IMR-90 (cell line): ENCODE data around the gene SLC6A13. TPM values are rescaled to one million over a fixed set of nuclear protein-coding genes. Genes with fewer than 3 reads are reported as not detected.

Experiments used
- ATAC-seq: fragments of 200-7000 bp; cut with Tn5 transposase; 2 replicates; pipeline ENCODE4 v1.9.1; 2020; ENCODE audit warnings: low read depth, mild to moderate bottlenecking, moderate library complexity
- BruUV-seq: library from RNA; stranded (reverse); fragments of 400-500 nt; replicated peaks from 2 replicates; lab custom pipeline; 2021; lab: Mats Ljungman, UMichigan
- CTCF ChIA-PET: fragments of 300-600 bp; formaldehyde crosslinking; extraction: SDS; loops from one replicate; lab custom pipeline; 2021; ENCODE audit warnings: antibody characterized with exemption; lab: Yijun Ruan, JAX
- POLR2A ChIA-PET: fragments of 300-600 bp; sonication (Branson Sonifier 250); formaldehyde crosslinking; loops from one replicate; lab custom pipeline; 2022; ENCODE audit warnings: antibody characterized with exemption; ENCODE audit not compliant: unreplicated experiment; lab: Charles Lee
- DNase-seq: peaks from one replicate; pipeline ENCODE4 v3.0.0; 2013
- H2AFZ ChIP-seq: replicated peaks from 2 replicates; pipeline ENCODE3; 2013; ENCODE audit warnings: low read length, mild to moderate bottlenecking; ENCODE audit not compliant: poor library complexity
- H2AK5ac ChIP-seq: 2 replicates; pipeline ENCODE4 v1.6.1; 2013; ENCODE audit warnings: low read depth, low read length, inconsistent platforms
- H2AK9ac ChIP-seq: replicated peaks from 2 replicates; pipeline ENCODE3; 2013; ENCODE audit warnings: mild to moderate bottlenecking, low read depth, low read length, moderate library complexity; ENCODE audit not compliant: poor library complexity
- H2BK120ac ChIP-seq: 2 replicates; pipeline ENCODE4 v1.6.1; 2013; ENCODE audit warnings: low read depth, low read length, inconsistent platforms
- H2BK15ac ChIP-seq: 3 replicates; pipeline ENCODE4 v1.6.1; 2013; ENCODE audit warnings: low read depth, low read length, inconsistent platforms
- H2BK20ac ChIP-seq: 2 replicates; pipeline ENCODE4 v1.6.1; 2013; ENCODE audit warnings: low read depth, mild to moderate bottlenecking, inconsistent platforms, low read length, moderate library complexity
- H2BK5ac ChIP-seq: 2 replicates; pipeline ENCODE4 v1.6.1; 2013; ENCODE audit warnings: mild to moderate bottlenecking, low read depth, low read length, inconsistent platforms; ENCODE audit not compliant: poor library complexity, severe bottlenecking
- H3K14ac ChIP-seq: replicated peaks from 2 replicates; pipeline ENCODE4 v1.6.1; 2013; ENCODE audit warnings: low read depth, low read length, inconsistent platforms
- H3K18ac ChIP-seq: 2 replicates; pipeline ENCODE4 v1.6.1; 2013; ENCODE audit warnings: low read depth, low read length, control low read depth
- H3K23ac ChIP-seq: 2 replicates; pipeline ENCODE4 v1.6.1; 2013; ENCODE audit warnings: low read depth, low read length, inconsistent platforms
- H3K27ac ChIP-seq: 2 replicates; pipeline ENCODE4 v1.5.1; 2013; ENCODE audit warnings: mild to moderate bottlenecking, control low read depth, low read length; ENCODE audit not compliant: insufficient read depth
- H3K27me3 ChIP-seq: 2 replicates; pipeline ENCODE4 v1.6.1; 2013; ENCODE audit warnings: low read length; ENCODE audit not compliant: control insufficient read depth, insufficient read depth
- H3K36me3 ChIP-seq: 2 replicates; pipeline ENCODE4 v1.6.1; 2013; ENCODE audit warnings: low read length, mixed read lengths; ENCODE audit not compliant: control insufficient read depth, insufficient read depth
- H3K4ac ChIP-seq: 2 replicates; pipeline ENCODE4 v1.6.1; 2013; ENCODE audit warnings: low read depth, low read length, inconsistent platforms
- H3K4me1 ChIP-seq: 2 replicates; pipeline ENCODE4 v1.6.1; 2013; ENCODE audit warnings: low read length, mixed read lengths; ENCODE audit not compliant: control insufficient read depth, insufficient read depth
- H3K4me2 ChIP-seq: 2 replicates; pipeline ENCODE4 v1.6.1; 2013; ENCODE audit warnings: low read depth, mild to moderate bottlenecking, control low read depth, low read length, moderate library complexity
- H3K4me3 ChIP-seq: 2 replicates; pipeline ENCODE4 v1.5.1; 2013; ENCODE audit warnings: low read depth, mild to moderate bottlenecking, control low read depth, low read length, moderate library complexity; ENCODE audit not compliant: insufficient read depth
- H3K56ac ChIP-seq: 2 replicates; pipeline ENCODE4 v1.6.1; 2013; ENCODE audit warnings: low read length, inconsistent platforms; ENCODE audit not compliant: insufficient read depth; ENCODE audit errors: extremely low read depth
- H3K79me1 ChIP-seq, 2 experiments: 2 replicates each; pipeline ENCODE4 v1.6.1; 2013; ENCODE audit warnings: low read length in 2 of 2, inconsistent platforms in 1 of 2, low read depth in 1 of 2
- H3K9ac ChIP-seq: 2 replicates; pipeline ENCODE4 v1.6.1; 2013; ENCODE audit warnings: low read depth, low read length, control low read depth
- H3K9me1 ChIP-seq: 2 replicates; pipeline ENCODE4 v1.6.1; 2013; ENCODE audit warnings: low read length, inconsistent platforms; ENCODE audit not compliant: insufficient read depth
- H3K9me3 ChIP-seq: 2 replicates; pipeline ENCODE4 v1.6.1; 2013; ENCODE audit warnings: low read length; ENCODE audit not compliant: control insufficient read depth, insufficient read depth
- H4K20me1 ChIP-seq: 2 replicates; pipeline ENCODE4 v1.6.1; 2013; ENCODE audit warnings: low read length, inconsistent platforms; ENCODE audit not compliant: insufficient read depth
- H4K5ac ChIP-seq: 2 replicates; pipeline ENCODE4 v1.6.1; 2013; ENCODE audit warnings: mild to moderate bottlenecking, low read depth, low read length, control low read depth
- H4K8ac ChIP-seq, 2 experiments: 2 replicates each; pipeline ENCODE4 v1.6.1; 2013; ENCODE audit warnings: low read depth in 2 of 2, low read length in 2 of 2, control low read depth in 1 of 2, inconsistent platforms in 1 of 2
- H4K91ac ChIP-seq: 2 replicates; pipeline ENCODE4 v1.6.1; 2013; ENCODE audit warnings: low read depth, low read length, inconsistent platforms; ENCODE audit not compliant: insufficient read depth
- CEBPB ChIP-seq: IDR thresholded peaks from 2 replicates; pipeline ENCODE4 v1.6.1; 2012; ENCODE audit warnings: low read depth, low read length, improper control_type of control experiment
- CHD1 ChIP-seq: IDR thresholded peaks from 2 replicates; pipeline ENCODE4 v1.6.1; 2012; ENCODE audit warnings: low read depth, low read length, improper control_type of control experiment
- RAD21 ChIP-seq: IDR thresholded peaks from 2 replicates; pipeline ENCODE4 v1.6.1; 2012; ENCODE audit warnings: low read length, improper control_type of control experiment
- RFX5 ChIP-seq: IDR thresholded peaks from 2 replicates; pipeline ENCODE4 v1.8.0; 2012; ENCODE audit warnings: low read depth, mild to moderate bottlenecking, low read length, moderate library complexity
- WGBS, 2 experiments: methylation state at CpG; one replicate each; pipeline versions ENCODE4 v1.1.5 to v1.1.7; 2013; ENCODE audit warnings: missing lambda C conversion rate in 2 of 2; ENCODE audit not compliant: insufficient read length in 1 of 2; ENCODE audit errors: extremely low coverage in 2 of 2; 5-methylcytosine and 5-hydroxymethylcytosine counted together
- dilution Hi-C: fragments of 300-500 bp; cut with HindIII; formaldehyde crosslinking; loops from one replicate; pipeline ENCODE4 v1.14.3; 2018; ENCODE audit warnings: low sequenced_read_pairs; ENCODE audit not compliant: unreplicated experiment
- in situ Hi-C: fragments of 300-500 bp; cut with MboI; formaldehyde crosslinking; loops from 3 replicates; pipeline ENCODE4 v1.14.3; 2019; ENCODE audit warnings: low sequenced_read_pairs, inconsistent platforms, mixed read lengths
- intact Hi-C: fragments of 100-400 bp; cut with micrococcal nuclease; formaldehyde crosslinking; loops from 2 replicates; pipeline ENCODE4 v1.10.0; 2022
- polyA plus RNA-seq, 3 experiments: library from polyadenylated mRNA; depleted of rRNA; stranded (reverse); fragments of >200 nt; gene quantifications; 2 replicates each; pipeline ENCODE4 v1.2.3, GENCODE V29; 2012; ENCODE audit warnings: low replicate concordance in 1 of 3
- total RNA-seq: library from RNA; depleted of rRNA; stranded (reverse); fragments of >200 nt; gene quantifications from 2 replicates; pipeline ENCODE4 v1.2.3, GENCODE V29; 2012

Gene SLC6A13
- total and polyA plus RNA-seq, 2 of the 4 experiments (the other 2 are of a cell fraction): under 0.01 to 0.10 TPM

DNA sequence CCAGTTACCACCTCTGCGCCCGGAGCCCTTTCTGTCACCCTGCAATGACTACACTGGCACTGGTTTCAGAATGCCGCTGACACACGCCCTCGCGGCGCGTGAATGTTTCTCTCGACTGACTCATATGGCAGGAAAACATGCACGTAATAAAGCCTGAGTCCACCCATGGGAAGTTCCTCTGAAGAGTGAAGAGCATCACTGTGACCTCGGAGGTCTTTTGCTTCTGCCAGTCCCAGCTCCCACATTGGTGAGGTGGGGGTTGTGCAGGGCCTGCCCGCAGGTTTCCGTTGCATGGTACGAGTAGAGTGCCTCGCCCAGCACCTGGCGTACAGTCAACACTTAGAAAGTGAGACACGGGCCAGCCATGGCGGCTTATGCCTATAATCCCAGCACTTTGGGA lies 37.6 kb downstream of the SLC6A13 start:
- no peak overlapping the region for H3K9ac ChIP-seq
- no peak overlapping the region for H4K91ac ChIP-seq
- H3K56ac ChIP-seq: no peak overlapping the region; the same call in 1 of the 2 replicates
- no peak overlapping the region for H2BK20ac ChIP-seq
- TF ChIP-seq RAD21: no peak
- no peak for TF ChIP-seq CHD1
- no peak for TF ChIP-seq RFX5
- TF ChIP-seq CEBPB: no peak
- no peaks in the 10 kb centered on the region for H3K79me1 ChIP-seq
- intact Hi-C loops (no loop called here), dilution Hi-C loops (no loop called here), in situ Hi-C loops (no loop called here)
- no peak overlapping the region for H3K14ac ChIP-seq
- no peak overlapping the region for H2BK120ac ChIP-seq
- peaks cover 82% of the 10 kb centered on the region for H3K27me3 ChIP-seq
- 0 out of 2 replicates have a peak, but pooled peaks cover 2% of the 10 kb centered on the region for H3K9me3 ChIP-seq
- H3K4ac ChIP-seq: no peak overlapping the region
- H2AFZ ChIP-seq: peak overlapping the region; percentile 21
- ChIA-PET CTCF (no interaction called here), POLR2A (no interaction called here)
- ATAC-seq (no peak), DNase-seq (no peak)
- H3K18ac ChIP-seq: no peak overlapping the region
- no peak overlapping the region for H2AK9ac ChIP-seq
- H2AK5ac ChIP-seq: no peak overlapping the region
- no peak overlapping the region for H3K27ac ChIP-seq
- H4K8ac ChIP-seq: no peak overlapping the region
- no TSS peak for BruUV-seq
- no peak overlapping the region for H4K5ac ChIP-seq
- no peak overlapping the region for H3K23ac ChIP-seq
- WGBS, 2 experiments: 91% methylated on average over 10 of the region's 18 CpGs; no CpG with 5 or more reads in 1 of the 2 experiments
- H2BK5ac ChIP-seq: no peak overlapping the region
- H2BK15ac ChIP-seq: no peak overlapping the region
- H3K9me1 ChIP-seq: no peaks in the 10 kb centered on the region
- H3K36me3 ChIP-seq: no peaks in the 10 kb centered on the region
- no peaks in the 10 kb centered on the region for H4K20me1 ChIP-seq
- no peaks in the 10 kb centered on the region for H3K4me1 ChIP-seq
- no peak overlapping the region for H3K4me3 ChIP-seq
- H3K4me2 ChIP-seq: no peak overlapping the region
